GM21529 (cell line): ENCODE measurements around the gene TMEM170A.
"Not testable (repeated sequence)": the region's sequence is repeated elsewhere in the genome, so short reads cannot be mapped to it uniquely, and the experiment has no call there.

Experiments used
- ATAC-seq: cut with Tn5 transposase; IDR thresholded peaks from one replicate; pipeline ENCODE4 v1.9.1; 2021; ENCODE audit not compliant: unreplicated experiment

TMEM170A gene

GRCh38 chr16:75464122-75464918, at the start of gene TMEM170A:
TMEM170A (minus strand) TSS chr16:75464689; CDS start chr16:75464600, 89 bp downstream.
- peak; percentile 90 for ATAC-seq

- no peak for ATAC-seq
Measured at GRCh38 chr16:75506574-75506973, 42.1 kb upstream of the TMEM170A start.

GRCh38 chr16:75506107-75506506, 41.6 kb upstream of the TMEM170A start:
- ATAC-seq = no peak

GRCh38 chr16:75503801-75504200, 39.3 kb upstream of the TMEM170A start:
- no peak for ATAC-seq

GRCh38 chr16:75502916-75503605, 38.6 kb upstream of the TMEM170A start:
- no peak for ATAC-seq

- ATAC-seq = not testable (repeated sequence)
Measured at GRCh38 chr16:75501820-75502219, 37.3 kb upstream of the TMEM170A start.

- no peak for ATAC-seq
Measured at GRCh38 chr16:75501359-75501758, 36.9 kb upstream of the TMEM170A start.

- not testable (repeated sequence) for ATAC-seq
Measured at GRCh38 chr16:75498605-75499322, 34.3 kb upstream of the TMEM170A start.

GRCh38 chr16:75497558-75497957, 33.1 kb upstream of the TMEM170A start:
- no peak for ATAC-seq

- ATAC-seq = peak; percentile 64
Measured at GRCh38 chr16:75495076-75495674, 30.7 kb upstream of the TMEM170A start, which contains the start of gene CHST6. CHST6 (minus strand) TSS chr16:75495441; CDS start chr16:75479828, 15,613 bp downstream.

GRCh38 chr16:75494661-75495075, 30.2 kb upstream of the TMEM170A start:
- no peak for ATAC-seq

GRCh38 chr16:75494184-75494583, 29.7 kb upstream of the TMEM170A start:
- no peak for ATAC-seq

GRCh38 chr16:75491876-75492275, 27.4 kb upstream of the TMEM170A start:
- no peak for ATAC-seq

GRCh38 chr16:75488322-75488721, 23.8 kb upstream of the TMEM170A start:
- no peak for ATAC-seq

- ATAC-seq = peak; percentile 65
Measured at GRCh38 chr16:75486676-75487313, 22.3 kb upstream of the TMEM170A start.

GRCh38 chr16:75486014-75486675, 21.7 kb upstream of the TMEM170A start:
- ATAC-seq = no peak

- peak; percentile 46 for ATAC-seq
Measured at GRCh38 chr16:75485230-75486013, 20.9 kb upstream of the TMEM170A start.

GRCh38 chr16:75483222-75483621, 18.7 kb upstream of the TMEM170A start:
- no peak for ATAC-seq
